SK-N-SH treated with all-trans-retinoic acid at 6 μM for 48 hours (cell line): ENCODE results near the gene IER2.

Experiments used
- ARNTL ChIP-seq: fragments of 450-650 bp; formaldehyde crosslinking; IDR thresholded peaks from 2 replicates; pipeline ENCODE4 v1.5.0; 2020; ENCODE audit warnings: low read depth, mild to moderate bottlenecking, moderate library complexity, borderline replicate concordance
- ISL1 ChIP-seq: fragments of 250-450 bp; sonication (Bioruptor Pico); IDR thresholded peaks from 2 replicates; pipeline ENCODE4 v2.1.2; 2022; ENCODE audit warnings: mild to moderate bottlenecking, moderate library complexity
- TF ChIP-seq, protein P1 (sequence below): fragments of 250-450 bp; sonication (Bioruptor Pico); IDR thresholded peaks from 2 replicates; pipeline ENCODE4 v1.8.0; 2020; ENCODE audit warnings: mild to moderate bottlenecking, moderate library complexity, borderline replicate concordance

DNA sequence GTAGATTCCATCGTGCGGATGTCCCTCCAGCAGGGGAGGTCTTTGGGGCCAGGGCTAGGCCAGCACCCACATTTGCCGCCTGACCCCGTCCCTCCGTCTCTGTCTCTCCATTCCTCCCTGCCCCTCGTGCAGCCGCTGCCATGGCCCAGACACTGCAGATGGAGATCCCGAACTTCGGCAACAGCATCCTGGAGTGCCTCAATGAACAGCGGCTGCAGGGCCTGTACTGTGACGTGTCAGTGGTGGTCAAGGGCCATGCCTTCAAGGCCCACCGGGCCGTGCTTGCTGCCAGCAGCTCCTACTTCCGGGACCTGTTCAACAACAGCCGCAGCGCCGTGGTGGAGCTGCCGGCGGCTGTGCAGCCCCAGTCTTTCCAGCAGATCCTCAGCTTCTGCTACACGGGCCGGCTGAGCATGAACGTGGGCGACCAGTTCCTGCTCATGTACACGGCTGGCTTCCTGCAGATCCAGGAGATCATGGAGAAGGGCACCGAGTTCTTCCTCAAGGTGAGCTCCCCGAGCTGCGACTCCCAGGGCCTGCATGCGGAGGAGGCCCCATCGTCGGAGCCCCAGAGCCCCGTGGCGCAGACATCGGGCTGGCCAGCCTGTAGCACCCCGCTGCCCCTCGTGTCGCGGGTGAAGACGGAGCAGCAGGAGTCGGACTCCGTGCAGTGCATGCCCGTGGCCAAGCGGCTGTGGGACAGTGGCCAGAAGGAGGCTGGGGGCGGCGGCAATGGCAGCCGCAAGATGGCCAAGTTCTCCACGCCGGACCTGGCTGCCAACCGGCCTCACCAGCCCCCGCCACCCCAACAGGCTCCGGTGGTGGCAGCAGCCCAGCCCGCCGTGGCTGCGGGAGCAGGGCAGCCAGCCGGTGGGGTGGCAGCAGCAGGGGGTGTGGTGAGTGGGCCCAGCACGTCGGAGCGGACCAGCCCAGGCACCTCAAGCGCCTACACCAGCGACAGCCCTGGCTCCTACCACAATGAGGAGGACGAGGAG lies 14.8 kb upstream of the IER2 start:
- TF ChIP-seq ARNTL (CRISPR knock-in tag) (no peak), ISL1 (CRISPR knock-in tag) (no peak)
- TF ChIP-seq, protein P1, sequence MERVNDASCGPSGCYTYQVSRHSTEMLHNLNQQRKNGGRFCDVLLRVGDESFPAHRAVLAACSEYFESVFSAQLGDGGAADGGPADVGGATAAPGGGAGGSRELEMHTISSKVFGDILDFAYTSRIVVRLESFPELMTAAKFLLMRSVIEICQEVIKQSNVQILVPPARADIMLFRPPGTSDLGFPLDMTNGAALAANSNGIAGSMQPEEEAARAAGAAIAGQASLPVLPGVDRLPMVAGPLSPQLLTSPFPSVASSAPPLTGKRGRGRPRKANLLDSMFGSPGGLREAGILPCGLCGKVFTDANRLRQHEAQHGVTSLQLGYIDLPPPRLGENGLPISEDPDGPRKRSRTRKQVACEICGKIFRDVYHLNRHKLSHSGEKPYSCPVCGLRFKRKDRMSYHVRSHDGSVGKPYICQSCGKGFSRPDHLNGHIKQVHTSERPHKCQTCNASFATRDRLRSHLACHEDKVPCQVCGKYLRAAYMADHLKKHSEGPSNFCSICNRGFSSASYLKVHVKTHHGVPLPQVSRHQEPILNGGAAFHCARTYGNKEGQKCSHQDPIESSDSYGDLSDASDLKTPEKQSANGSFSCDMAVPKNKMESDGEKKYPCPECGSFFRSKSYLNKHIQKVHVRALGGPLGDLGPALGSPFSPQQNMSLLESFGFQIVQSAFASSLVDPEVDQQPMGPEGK: no peak
